A172 (cell line): ENCODE measurements around the gene HSPB9. TPM values are rescaled to one million over a fixed set of nuclear protein-coding genes. Genes with fewer than 3 reads are reported as not detected.

Source experiments
- DNase-seq: peaks from one replicate; pipeline ENCODE4 v3.0.0-alpha.2; 2015; ENCODE audit warnings: low spot score
- total RNA-seq: library from RNA; depleted of rRNA; stranded (reverse); fragments of >200 nt; shearing (Covaris generic); gene quantifications from 2 replicates; pipeline ENCODE4 v1.2.3, GENCODE V29; 2014

Gene HSPB9
- total RNA-seq, 1 experiment from 2014 or later, result not detected

DNA sequence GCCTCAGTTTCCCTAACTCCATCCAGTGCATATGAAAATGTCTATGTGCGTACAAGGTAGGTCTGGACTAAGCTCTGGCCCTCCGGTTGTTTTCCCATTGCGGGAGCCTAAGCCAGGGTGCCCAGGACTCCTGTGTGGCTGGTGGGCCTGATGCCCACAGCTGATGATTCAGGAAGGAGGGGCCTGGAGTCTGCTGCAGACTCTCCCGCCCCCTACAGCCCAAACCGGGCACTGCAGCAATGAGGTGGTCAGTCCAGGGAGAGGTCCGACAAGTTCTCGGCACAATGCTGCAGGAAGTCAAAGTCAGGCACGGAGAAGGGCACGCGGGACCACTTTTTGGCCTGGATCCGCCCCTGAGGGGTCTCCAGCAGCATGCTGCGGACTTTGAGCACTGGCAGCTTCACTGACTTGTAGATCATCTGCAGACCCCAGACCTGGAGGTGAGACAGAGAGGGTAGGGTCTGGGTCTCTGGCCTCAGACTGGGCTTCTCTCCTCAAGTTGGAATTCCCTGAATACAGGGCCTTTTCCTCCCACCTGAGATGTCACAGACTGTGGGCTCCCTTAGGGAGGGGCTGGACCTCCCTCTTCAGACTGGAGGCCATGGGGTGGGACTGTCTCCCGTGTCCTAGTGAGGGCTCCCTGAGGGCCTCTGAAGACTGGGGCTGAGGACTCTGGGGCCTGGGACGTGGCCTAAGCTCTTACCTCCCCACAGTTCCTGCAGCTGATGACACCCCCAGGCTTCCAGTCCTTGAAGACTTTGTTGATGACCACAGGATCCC is 20.9 kb upstream of the HSPB9 start:
- DNase-seq, result peak; percentile 60

DNA sequence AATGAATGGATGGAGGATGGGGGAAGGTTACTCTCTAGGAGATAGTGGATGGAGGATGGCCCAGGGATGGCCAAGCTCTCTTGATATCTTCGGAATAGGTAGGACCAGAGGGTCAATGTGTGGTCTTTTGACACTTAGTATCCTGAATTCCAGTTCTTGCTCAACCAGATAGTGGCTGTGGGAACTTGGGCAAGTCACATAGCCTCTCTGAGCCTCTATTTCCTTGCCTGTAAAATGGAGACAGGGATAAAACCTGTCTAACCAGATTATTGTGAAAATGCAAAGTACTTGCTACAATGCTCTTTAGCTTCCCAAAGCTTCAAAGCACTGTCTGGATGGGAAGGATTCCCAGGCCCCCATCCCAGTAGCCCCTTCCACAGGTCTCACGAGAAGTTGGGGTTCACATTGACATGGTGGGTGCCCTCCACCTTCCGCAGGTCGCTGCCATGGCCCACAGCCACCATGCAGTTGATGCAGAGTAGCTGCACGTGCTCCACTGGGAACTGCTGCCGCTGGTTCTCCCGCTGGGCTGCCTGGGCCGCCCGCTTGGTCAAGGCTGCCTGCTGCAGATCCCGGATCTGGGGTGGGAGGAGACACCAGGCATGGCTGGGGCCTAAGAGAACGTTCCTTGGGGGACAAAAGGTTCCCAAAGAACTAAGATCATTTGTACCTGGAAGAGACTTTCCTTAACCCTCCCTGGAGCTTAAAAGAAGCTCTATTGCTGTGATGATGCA is 19.2 kb upstream of the HSPB9 start:
- no peak for DNase-seq

DNA sequence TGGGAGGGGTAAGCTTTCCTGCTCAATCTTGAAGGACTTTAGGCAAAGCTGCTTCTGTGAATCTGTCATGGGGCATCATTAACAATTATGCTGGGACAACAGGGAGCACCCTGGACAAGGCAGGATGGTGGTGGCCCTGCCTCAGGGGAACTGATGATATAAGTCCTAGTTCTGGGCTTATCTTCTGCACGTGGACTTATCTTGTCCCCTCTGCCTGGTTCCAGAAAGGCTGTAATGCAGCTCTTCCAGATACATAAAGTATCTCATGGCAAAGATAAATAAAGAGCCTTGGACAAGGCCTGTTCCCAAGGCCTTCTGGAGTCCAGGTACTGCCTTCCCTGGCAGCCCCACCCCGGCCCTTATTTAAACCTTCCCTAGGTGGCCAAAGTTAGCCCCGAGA is 18.3 kb upstream of the HSPB9 start:
- DNase-seq, result no peak

DNA sequence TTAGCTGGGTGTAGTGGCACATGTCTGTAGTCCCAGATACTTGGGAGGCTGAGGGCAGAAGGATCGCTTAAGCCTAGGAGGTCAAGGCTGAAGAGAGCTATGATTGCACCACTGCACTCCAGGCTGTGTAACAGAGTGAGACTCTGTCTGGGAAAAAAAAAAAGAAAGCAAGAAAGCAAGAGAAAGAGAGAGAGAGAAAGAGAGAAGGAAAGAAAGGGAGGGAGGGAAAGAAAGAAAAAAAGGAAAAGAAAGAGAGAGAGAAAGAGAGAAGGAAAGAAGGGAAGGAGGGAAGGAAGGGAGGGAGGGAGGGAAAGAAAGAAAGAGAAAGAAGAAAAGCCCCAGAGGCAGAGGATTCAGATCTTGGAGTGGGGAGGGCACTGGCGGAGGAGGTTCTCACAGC is 16.6 kb upstream of the HSPB9 start:
- no peak for DNase-seq

DNA sequence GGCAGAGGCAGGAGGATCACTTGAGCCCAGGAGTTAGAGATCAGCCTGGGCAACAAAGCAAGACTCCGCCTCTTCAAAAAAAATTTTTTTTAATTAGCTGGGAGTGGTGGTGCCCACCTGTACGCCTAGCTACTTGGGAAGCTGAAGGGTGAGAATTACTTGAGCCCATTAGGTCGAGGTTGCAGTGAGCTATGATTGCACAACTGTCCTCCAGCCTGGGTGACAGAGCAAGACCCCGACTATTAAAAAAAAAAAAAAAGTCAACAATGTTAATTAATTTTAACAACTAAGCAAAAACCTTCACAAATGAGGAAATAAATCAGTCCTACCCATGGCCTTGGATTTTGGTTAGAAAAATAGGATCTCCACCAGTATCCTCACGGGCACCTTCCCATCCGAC is 15.5 kb upstream of the HSPB9 start:
- DNase-seq, result no peak

DNA sequence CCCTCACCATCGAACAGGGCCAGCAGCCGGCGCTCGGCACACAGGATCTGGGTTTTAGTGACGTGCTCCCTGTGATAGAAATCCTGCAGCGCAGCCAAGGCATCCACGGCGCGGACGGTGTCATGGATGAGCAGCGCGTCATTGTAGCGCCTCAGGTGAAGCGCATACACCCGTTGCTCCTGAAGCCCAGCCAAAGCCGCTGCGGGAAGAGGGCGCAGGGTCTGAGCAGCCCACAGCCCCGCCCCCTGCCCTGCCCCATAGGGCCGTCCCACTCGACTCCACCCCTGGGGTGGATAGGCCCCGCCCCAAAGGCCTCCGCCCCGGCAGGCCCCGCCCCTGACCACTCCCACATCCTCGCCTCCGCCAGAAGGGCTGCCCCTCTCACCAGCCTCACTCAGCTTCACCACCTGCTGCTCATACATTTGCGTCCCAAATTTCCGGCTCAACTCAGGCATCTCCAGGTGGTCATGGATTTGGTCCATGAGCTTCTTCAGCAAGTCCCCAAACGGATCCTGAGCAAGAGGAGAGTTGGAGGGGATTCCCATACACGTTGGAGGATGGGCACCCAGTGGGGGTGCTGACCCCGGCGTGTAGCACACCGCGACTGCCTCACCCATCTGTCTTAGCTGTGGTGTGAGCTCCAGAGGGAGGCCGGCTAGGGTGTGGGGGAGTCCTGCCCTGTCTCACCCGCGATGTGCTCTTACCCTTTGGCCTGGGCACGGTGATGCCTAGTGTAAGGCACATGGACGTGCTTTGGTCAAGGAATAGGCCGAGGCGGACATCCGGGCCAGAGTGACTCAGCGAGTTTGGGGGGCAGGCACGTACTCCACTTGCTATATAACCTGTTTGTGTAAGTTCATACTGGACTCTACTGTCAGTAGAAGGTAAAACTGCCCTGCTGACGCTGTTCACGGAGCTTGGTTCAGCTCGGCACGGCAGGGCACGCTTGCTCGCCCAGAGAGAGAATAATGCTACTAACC is 14.7 kb upstream of the HSPB9 start:
- DNase-seq, result no peak

DNA sequence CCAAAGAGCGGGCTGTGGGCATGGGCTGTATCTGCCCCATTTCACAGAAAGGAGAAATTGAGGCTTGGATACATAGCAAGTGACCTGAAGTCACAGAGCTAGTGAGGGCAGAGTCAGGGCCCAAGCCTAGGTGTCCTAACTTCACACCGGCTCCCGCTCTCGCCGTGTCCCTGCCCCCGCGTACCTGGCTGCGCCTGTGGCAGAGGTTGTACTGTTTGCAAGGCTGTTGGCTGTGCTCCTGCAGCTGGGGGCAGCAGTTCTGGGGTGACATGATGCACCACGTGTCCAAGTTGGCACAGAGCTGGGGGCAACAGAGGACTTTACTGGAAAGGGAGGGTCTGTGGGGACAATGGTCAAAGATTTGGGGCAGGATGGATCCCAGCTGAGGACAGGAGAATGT is 13.5 kb upstream of the HSPB9 start:
- no peak for DNase-seq

DNA sequence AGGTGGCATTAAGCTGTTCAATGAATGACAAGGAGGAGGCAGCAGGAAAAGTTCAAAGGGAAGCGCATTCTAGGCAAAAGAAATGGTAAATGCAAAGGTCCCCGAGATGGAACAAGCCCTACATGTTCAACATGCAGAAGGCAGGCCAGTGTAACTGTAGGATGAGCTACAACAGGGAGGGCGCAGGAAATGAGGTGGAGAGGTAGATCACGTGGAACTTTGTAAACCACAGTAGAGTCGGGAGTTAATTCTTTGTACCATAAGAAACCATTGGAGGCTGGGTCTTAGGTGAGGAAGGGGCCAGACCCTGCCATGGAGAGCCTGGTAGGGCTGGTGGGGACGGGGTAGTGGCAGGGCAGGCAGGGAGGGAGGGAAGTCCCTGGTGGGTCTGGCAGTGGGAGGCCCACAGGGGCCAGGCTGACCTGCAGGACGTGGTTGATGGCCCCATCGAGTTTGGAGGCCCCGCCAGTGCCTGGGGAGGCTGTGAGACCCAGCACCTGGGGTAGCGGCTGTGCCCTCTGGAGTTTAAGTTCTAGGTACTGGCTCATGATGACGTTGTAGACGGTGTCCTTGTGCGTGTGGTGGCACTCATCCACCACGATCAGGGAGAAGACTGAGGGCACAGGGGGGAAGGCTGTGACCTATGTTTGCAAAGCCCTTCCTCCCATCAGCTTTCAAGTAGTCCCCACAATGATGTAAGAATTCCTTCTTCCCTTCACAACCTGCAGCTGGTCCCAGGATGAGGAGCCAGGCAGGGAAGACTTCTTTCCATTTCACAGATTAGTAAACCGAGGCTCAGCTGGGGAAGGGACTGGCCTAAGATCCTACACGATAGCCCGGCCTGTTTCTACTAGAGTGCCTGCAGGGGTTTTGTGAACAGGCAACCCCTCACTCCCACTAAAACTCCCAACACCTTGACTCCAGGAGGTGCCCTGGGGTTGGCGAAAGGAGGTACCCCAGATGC is 12.0 kb upstream of the HSPB9 start:
- no peak for DNase-seq

DNA sequence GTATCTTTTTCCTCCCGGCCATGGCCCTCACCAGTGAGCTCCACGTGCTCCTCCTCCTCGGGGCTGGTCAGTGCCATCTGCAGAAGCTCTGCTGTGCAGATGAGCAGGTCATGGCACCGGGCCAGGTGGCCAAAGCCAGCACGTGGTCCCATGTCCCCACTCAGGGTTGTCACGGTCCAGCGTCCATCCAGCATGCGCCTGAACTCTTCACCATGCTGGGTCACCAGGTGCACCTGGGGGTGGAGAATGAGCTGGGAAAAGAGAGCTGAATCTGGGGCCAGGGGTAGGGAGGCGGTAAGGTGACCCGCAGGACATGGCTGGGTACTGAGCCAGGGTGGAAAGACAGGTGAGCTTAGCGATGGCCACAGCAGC is 11.4 kb upstream of the HSPB9 start:
- DNase-seq, result no peak

DNA sequence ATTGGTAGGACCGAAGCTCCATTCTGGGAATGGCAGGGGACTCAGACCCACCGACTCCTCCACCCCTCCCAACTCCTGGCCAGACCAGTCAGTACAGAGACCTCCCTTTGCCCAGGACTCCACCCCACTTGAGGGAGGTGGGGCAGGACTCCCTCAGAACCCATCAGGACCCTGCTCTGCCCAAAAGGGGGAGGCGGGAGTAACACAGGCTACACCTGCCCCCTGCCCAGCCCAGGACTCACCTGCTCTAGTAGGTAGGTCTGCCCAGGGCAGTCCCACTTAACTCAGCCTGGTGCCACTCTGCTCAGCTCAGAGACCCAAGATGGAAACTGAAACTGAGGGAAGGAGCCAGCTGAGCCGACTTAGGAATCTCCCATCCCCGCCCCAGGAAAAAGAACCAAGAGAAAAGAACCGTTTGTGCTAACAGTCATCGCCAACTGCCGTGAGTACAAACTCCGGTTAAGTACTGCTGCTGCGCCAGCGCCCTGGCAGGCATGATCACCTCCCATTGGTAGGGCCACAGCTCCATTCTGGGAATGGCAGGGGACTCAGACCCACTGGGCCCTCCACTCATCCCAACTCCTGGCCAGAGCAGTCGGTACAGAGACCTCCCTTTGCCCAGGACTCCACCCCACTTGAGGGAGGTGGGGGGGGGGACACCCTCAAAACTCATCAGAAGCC is 10.6 kb upstream of the HSPB9 start:
- peak; percentile 56 for DNase-seq

DNA sequence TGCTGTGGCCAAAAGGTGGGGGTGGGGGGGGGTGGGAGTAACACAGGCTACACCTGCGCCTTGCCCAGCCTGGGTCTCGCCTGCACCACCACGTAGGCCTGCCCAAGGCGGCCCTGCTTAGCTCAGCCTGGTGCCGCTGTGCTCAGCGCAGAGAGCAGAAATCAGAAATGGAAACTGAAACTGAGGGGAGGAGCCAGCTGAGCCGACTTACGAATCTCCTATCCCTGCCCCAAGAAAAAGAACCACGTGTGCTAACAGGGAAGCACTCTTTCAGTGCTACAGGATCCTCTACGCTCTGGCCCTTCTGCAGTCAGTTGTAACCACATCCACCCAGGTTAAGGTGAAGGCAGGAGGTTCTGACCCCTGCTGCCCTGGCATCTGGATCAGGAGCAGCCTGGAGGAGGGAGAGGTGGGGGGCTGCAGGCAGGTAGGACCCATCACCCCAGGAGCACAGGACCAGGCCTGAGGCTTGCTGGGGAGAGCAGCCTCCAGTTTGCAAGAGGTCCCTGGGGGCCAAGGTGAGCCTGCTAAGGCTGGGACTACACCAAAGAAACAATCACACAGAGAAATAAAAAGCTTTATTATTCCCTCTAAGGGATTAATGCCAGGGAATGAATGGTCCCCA is 9.9 kb upstream of the HSPB9 start, which contains the start of gene DHX58:
Gene DHX58, minus strand, starts transcription at position 163 of the 625 bp plus-strand sequence. CDS start 822 bp downstream, outside the sequence.
- DNase-seq, result peak; percentile 91

DNA sequence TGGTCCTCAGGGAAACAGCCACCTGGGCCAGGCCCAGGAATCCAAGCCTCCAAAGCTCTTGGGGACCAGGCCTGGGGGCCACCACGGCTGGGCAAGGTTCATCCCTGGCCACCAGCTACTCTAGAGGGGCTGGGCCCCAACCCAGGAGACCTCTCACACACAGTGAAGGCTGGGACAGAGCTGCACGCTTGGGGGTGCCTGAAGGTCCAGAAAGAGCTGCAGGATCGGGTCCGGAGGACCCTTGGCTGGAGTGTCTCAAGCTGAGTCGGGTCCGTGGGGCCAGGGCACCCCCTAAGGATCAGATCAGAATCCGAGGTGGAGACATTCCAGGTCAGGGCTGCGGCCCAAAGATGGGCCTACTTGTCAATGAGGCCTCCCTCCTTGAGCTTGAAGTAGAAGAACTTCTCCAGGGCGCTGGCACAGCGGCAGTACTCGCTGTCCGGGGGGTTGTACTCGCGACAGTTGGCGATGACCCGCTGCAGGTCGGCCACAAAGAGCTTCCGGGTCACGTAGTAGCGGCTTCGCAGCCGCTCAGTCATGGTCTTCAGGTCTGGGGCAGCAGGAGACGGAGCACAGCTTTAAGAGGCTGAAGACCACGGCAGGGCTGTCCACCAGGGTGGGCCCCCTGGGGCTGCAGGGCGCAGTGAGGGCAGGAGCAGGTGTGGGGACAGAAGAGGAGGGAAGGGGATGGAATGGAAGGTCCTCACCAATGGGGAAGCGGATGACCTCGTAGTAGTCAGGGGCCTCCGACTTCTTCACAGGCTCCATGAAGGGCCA is 9.1 kb upstream of the HSPB9 start:
- DNase-seq, result no peak

DNA sequence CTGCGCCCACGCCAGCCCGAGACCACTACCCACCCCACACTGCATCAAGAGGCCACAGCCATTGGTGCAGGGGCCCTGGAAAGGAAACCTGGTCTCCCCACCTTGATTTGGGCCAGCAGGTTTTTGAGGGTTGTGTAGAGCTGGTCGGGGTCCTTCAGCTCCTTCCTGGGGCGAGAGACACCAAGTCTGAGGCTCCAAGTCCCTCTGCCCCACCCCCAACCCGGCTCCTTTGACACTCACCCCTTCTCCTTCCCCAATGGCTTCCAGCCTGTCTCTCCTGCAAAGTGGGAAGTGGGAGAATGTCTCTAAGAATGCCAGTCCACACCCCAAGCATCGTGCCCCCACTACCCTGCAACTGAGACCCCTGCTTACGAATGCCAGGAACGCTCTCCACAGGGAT is 8.5 kb upstream of the HSPB9 start:
- no peak for DNase-seq

DNA sequence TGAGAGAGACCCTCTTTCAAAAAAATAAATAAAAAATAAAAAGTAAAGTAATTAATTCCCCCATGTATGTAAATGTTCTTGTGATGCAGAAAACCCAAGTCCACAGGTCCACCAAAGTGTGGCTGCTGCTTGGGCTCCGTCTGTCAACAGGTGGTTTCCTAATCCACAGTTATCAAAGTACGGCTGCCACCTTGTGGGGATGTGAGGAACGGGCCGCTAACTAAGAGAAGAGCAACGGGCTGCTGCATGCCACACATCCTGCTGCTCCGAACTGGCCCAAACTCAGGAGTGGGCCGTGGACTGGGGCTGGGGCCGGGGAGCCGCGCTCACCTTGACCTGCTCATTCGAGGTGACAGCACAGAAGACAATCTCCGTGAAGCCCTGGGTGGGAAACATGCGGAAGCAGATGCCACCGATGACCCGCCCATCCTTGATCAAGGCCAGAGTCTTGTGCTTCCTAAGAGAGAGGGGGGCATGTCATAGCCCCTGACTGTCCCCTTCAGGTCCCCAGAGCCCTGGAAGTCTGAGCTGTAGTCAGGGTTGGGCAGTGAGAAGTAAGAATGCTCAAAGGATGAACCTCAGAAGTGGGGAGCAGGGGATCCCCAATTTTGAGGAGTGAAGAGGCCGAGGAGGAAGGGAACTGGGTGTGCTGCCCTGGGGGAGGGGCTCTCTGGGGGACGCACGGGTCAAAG is 5.8 kb upstream of the HSPB9 start:
- peak; percentile 76 for DNase-seq

DNA sequence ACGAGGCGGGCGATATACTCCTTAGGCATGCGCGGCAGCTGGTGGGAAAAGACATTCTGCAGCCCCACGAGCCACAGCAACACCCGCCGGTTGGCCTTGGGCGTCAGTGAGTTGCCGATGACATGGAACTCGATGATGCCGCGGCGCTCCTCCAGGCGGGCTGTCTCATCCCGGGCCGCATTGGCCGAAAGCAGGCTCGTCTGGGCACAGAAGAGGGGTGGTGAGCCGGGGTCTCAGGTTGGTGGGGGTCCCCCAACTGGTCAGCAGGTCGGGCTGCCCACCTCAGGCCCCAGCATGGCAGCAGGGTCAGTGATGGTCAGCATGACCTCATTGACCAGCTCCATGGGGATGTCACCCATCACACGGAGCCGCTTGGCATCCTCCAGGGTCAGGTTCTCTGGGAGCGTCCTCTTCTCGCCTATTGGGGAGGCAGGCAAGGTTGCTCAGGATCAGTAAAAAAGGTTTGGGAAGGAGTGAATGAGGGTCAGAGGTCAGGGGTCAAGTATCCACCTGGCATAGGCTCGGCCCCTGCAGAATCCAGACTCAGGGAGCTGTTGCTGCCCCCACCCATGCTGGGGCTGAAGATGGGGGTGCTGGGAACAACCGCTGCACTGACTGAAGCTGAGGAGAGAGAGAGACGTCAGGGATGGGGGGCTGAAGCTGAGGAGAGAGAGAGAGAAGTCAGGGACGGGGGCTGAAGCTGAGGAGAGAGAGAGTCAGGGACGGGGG is 5.0 kb upstream of the HSPB9 start:
- DNase-seq, result no peak

DNA sequence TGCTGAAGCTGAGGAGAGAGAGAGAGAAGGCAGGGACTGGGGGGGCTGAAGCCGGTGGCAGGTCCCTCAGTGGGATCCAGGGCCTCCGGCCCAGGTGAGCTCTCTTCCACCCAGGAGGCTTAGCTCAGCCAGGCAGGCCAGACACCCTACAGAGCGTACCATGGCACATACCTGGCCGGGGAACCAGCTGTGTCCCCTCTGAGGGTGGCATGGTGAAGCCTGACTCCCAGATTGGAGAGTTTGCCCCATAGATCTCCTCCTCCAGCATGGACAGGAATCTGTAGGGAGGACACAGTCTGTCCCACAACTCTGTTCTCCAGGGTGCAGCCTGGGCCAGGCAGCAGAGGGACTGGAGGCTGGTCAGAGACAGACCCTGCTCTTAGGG is 4.5 kb upstream of the HSPB9 start:
- no peak for DNase-seq

DNA sequence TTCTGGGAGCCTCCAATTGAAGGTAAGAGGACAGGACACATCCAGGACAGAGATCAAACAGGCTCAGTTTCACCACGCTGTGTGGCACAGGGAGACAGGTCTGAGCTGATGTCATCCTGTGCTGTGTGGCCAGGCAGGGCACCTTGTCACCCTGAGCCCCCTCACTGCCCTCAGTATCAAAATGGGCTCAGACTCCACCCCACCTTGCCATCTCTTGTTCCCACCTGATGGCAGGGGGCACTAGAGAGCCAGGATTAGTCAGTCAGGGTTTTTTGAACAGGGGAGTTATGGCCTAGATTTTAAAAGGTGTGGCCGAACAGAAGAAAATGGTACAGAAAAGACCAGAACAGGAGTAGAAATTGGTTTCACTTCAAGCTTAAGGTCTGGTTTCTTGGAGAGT is 4.1 kb upstream of the HSPB9 start:
- DNase-seq, result peak; percentile 38

DNA sequence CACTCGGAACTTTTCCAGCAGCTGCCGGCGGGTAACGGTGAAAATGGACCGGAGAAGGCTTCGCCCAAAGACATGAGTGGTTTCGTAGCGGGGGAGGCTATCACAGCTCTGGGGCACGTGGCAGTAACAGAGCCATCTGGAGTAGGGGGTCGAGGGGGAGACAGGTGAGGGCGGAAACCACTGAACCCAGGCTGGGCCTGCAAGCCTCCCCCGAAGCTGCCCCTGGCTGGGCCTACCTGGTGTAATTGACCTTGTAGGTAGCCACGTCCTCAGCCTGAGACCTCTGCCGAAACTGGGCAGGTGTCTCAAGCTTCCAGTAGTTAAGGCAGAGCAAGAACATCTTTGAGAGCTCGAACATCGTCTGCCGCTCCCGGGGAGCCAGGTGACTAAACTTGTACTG is 3.3 kb upstream of the HSPB9 start:
- DNase-seq, result no peak
